ENCODE results near the gene SYCP2. TPM values are rescaled to one million over a fixed set of nuclear protein-coding genes. Genes with fewer than 3 reads are reported as not detected.

Gene SYCP2
- total RNA-seq, 1 donor from 2014 or later = 0.78 TPM

DNA sequence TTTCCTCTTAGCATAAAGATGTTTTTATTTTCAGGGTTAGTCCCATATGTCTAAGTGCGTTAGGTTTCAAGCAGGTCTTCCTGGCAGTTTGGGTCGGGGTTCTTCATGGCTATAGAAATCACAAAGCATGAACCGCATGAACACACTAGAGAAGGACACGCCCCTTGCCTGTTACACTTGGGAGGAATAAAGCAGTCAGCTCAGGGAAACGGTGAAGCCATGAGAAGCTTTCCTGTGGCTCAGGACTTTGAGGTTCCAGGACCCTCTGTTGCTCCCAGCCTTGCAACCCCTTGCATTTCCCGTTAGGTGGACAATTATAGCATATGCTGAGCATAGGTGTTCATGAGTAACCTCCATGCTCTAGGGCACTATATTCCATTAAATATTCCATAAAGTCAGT lies 96.7 kb downstream of the SYCP2 start:
- no peak for DNase-seq (ENCODE audit: low read depth)

DNA sequence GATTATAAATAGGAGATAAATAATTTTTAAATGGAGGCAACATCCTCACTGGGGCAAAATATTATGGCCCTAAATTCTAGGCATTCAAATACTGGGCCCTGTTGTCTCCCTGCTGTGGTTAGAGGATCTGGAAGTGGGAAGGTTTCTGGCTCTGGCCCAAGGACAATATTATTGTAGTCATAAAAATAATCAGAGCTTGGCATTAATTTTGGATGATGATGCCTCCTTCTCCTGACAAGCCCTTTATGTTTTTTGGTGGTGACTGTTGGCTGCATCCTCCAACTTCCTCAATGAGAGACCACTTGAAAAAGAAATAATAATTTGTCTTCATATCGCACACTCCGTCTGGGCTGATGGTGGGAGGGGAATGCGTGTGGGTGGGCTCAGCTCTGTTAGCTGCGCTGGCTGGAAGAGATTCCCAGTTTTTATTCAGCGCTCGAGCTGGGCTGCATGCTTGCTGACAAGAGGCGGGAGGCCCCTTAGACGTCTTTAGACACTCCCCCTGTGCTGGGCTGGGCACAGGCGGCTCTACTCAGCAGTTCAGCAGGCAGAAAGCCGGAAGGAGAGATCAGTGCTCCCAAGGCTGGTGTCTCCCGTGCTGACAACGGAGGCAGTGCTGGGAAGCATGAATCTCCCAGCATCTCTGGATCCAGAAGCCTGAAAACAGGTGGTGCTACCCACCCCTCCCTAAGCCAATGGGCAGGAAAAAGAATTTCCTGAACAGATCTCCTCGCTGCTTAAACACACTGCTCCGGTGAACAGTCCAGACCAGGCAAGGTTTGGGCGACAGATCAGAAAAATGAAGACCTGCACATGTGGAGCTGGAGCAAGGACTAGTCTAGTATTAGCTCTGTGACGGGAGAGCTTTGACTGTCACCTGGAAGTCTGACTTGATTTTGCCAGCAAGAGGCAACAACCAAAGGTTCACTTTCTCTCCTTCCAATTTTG lies 97.7 kb downstream of the SYCP2 start:
- DNase-seq (ENCODE audit: low read depth) = peak; percentile 49

DNA sequence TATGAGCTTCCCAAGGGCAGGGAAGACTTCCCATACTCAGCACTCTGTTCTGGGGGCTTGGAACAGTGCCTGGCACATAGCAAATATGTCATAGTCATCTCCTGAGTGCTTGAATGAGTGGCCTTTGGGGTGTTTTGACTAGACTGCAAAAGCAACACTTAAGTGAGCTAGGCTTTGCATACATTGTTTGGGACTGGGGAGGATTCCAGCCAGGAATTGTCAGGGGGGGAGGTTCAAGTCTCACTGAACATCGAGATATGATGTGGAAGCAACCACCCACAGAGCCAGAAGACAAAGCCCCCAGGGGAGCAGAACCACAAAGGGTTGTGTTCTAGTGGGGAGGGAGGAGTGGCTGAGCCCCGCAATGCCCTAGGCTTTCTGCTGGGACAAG lies 98.4 kb downstream of the SYCP2 start:
- no peak for DNase-seq (ENCODE audit: low read depth)

DNA sequence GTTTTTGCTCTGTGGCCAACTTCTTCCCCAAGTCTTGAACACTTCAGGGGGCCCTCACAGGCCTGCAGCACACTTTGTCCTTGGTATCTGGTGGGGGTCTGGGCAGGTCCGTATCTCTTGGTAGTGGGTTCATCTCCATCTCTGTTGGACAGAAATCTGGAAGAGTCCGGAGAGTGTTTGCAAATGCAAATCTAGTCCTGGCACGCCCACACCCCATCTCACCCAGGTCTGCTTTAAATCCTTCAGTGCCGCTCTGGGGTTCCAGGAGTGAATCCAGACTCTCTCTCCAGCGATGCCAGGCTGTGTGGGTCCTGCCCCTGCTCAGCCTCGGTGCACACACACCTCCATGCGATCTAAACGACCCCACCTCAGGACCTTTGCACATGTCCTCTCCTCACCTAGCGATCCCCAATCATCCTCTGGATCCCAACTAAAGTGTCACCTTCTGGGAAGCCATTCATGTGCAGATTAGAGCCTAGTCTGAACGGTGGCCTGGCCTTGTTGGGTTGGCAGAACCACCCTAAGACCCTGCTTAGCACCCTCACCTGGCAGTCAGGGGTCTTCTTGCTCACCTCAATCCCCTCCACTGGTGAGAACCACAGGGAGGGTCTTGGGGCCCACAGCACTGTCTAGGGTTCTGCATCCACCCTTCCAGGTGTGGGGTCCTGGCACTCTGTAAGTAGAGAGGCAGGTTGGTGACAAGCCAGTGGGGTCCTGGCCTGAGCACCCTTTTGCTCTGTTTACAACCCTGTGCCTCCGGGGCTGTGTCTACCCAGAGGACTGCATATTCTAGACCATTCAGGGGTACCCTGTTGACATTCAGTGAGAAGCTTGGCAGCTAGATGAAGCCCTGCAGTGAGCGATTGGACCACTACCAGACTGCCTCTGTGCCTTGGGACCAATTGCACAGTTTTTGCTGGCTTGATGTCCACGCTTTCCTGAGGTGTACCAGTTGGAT lies 100.8 kb downstream of the SYCP2 start:
- DNase-seq (ENCODE audit: low read depth) = no peak

- DNase-seq (ENCODE audit: low read depth) = no peak
These were observed 101.5 kb downstream of the SYCP2 start for GRCh38 chr20:59831916-59832270.

GRCh38 chr20:59831024-59831915 lies 102.2 kb downstream of the SYCP2 start:
- DNase-seq (ENCODE audit: low read depth) = peak; percentile 78

GRCh38 chr20:59830665-59831023 lies 102.8 kb downstream of the SYCP2 start:
- no peak for DNase-seq (ENCODE audit: low read depth)

DNA sequence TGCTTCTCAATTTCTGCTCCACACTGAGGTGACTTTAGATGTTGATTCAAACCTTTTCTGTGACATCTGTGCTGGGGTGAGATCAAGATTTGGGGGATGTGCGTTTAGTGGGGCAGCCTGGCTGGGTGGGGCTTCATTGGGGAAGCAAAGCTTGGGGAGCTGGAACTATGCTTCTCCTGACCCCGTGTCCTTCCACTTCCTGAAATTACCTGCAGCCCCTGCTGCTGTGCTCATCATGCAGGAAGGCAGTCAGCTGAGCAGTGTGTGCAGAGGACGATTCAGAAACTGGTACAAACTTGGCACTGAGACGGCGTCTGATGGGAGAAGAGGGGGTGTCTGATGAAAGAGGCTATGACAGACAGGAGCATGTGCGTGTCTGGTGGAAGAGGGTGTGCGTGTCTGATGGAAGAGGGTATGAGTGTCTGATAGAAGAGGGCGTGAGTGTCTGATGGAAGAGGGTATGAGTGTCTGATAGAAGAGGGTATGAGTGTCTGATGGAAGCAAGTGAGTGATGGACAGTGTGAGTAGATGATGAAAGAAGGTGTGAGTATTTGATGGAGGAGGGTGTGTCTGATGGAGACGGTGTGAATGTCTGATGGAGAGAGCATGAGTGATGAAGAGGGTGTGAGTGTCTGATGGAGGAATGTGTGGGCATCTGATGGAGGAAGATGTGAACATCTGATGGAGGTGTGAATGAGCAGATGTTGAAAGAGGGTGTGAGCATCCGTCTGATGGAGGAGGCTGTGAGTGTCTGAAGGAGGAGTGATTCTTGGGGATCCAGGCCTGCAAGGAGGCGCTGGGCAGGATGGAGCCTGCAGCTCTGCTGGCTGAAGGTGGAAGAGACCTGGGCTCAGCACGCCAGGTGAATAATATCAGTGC lies 103.4 kb downstream of the SYCP2 start:
- DNase-seq (ENCODE audit: low read depth) = no peak

GRCh38 chr20:59829054-59829785 lies 104.2 kb downstream of the SYCP2 start:
- DNase-seq (ENCODE audit: low read depth) = peak; percentile 57

- no peak for DNase-seq (ENCODE audit: low read depth)
These were observed 105.0 kb downstream of the SYCP2 start for GRCh38 chr20:59828125-59829053.

GRCh38 chr20:59827138-59828056 lies 106.0 kb downstream of the SYCP2 start:
- DNase-seq (ENCODE audit: low read depth) = no peak

DNA sequence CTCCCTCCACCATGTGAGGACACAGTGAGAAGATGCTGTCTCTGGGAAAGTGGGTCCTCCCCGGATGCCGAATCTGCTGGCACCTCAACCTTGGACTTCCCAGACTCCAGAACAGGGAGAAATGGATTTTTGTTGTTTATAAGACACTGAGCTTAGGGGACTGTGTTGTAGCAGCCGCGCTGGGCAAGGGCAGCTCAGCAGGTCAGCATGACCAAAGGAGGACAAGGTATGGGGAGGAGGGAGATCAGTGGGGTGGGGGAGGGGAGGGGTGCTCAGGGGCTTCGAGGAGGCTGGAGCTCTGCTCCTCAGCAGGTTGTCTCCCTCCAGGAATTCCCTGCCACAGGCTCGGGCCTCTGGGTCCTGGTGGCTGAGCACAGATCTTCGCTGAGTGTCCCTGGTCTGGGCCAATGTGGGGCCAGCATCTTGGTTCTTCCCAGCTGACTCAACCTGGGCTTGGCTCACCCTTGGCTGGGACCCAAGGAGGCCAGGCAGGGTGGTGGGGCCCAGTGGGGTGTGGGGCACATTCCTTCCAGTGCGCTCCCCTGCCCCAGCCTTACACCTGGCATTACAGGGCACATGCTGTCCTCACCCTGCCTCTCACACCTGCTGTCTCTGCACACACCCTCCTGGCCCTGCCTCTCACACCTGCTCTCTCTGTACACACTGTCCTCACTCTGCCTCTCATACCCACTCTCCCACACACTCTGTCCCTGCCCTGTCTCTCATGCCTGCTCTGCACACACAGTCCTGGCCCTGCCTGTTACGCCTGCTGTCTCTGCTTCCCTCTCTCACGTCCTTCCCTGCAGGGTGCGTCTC lies 107.3 kb downstream of the SYCP2 start:
- DNase-seq (ENCODE audit: low read depth) = peak; percentile 64

DNA sequence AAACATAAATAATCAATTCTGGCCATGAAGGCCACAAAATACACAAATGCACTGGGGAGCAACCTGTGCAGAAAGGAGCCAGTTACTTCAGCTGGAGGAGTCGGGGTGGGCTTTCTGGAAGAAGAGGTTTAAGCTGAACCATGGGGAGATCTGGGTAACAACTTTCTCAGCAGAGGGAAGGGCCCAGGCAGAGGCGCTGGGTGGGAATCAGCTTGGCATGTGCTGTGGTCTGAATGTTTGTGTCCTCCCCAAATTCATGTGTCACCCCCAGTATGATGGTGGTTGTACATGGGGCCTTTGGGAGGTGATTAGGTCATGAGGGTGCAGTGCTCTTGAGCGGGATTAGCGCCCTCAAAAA lies 107.9 kb downstream of the SYCP2 start:
- DNase-seq (ENCODE audit: low read depth) = no peak

DNA sequence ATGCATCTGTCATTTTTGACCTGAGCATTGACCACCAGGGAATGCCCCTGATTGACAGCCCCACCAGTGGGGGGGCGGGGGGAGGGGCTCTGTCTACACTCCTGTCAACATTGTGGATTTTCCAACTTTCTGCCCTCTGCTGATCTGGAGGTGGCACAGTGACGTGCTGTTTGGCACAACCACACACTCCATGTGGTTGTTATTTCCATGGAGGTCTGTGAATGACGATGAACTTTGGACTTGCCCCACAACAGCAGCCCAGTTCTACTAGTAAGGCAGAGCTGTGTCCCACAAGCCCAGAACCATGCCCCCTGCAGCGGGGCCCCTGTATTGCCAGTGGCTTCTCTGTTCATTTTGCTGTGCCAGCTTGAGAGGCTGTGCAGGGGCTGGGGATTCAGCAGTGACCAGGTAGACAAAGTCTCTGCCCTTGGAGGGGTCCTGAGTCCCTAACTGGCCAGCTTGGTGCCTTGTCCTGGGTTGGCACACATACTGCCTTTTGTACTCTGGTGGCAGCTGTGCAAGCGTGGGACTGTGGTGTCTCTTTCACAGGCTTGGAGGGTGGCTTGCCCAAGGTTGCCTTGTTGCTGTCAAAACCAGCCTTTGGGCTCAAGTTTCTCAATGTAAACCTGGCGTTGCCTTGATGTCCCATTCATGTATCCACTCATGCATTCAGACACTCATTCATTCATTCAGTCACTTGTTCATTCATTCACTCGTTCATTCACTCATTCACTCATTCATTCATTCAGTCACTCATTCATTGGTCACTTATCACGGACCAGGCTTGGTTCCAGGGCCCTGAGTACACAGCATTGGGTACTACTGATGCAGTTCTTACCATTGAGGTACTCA lies 108.5 kb downstream of the SYCP2 start:
- no peak for DNase-seq (ENCODE audit: low read depth)

GRCh38 chr20:59823491-59824259 lies 109.8 kb downstream of the SYCP2 start:
- DNase-seq (ENCODE audit: low read depth) = no peak
